VCaP (cell line): ENCODE measurements around the gene PCDHA6.
"Not testable (repeated sequence)": the region's sequence is repeated elsewhere in the genome, so short reads cannot be mapped to it uniquely, and the experiment has no call there.

Source experiments
- H3K27ac ChIP-seq: fragments of 450-650 bp; 2 replicates; pipeline ENCODE4 v1.5.1; 2017
- TF ChIP-seq, protein P1 (sequence below): fragments of 450-650 bp; conservative IDR thresholded peaks from 2 replicates; pipeline ENCODE4 v1.5.1; 2017; ENCODE audit warnings: mild to moderate bottlenecking, moderate library complexity

PCDHA6 gene

DNA sequence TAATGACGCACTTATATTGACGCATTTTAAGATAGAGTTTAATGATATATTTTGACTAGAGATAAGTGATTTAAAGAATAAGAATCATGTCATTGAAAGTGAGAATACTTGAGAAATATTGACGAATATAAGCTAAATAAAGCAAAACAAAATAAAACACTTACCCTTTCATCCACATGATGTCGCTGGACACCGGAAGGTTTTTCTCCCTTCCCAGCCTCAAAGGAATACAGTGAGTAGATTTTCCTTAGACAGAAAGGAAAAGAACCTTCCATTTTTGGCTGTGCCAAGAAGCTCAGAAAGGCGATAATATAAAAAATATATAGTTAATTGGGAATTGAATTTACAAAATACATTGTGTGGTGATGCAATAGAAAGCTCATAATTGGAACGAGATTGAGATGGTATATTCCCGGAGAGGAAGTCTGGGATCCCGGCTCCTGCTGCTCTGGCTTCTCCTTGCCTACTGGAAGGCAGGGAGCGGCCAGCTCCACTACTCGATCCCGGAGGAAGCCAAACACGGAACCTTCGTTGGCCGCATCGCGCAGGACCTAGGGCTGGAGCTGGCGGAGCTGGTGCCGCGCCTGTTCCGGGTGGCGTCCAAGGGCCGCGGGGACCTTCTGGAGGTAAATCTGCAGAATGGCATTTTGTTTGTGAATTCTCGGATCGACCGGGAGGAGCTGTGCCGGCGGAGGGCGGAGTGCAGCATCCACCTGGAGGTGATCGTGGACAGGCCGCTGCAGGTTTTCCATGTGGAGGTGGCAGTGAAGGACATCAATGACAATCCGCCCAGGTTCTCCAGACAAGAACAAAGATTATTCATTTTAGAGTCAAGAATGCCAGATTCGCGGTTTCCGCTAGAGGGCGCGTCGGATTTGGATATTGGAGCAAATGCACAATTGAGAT, 6.1 kb upstream of the PCDHA6 start, which contains the start of gene PCDHA5:
PCDHA5 (plus strand) TSS at position 239 of the 906 bp plus-strand sequence.
- TF ChIP-seq, protein P1, sequence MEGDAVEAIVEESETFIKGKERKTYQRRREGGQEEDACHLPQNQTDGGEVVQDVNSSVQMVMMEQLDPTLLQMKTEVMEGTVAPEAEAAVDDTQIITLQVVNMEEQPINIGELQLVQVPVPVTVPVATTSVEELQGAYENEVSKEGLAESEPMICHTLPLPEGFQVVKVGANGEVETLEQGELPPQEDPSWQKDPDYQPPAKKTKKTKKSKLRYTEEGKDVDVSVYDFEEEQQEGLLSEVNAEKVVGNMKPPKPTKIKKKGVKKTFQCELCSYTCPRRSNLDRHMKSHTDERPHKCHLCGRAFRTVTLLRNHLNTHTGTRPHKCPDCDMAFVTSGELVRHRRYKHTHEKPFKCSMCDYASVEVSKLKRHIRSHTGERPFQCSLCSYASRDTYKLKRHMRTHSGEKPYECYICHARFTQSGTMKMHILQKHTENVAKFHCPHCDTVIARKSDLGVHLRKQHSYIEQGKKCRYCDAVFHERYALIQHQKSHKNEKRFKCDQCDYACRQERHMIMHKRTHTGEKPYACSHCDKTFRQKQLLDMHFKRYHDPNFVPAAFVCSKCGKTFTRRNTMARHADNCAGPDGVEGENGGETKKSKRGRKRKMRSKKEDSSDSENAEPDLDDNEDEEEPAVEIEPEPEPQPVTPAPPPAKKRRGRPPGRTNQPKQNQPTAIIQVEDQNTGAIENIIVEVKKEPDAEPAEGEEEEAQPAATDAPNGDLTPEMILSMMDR: peak; percentile 72
- no peak within 1 kb of the TSS for H3K27ac ChIP-seq

DNA sequence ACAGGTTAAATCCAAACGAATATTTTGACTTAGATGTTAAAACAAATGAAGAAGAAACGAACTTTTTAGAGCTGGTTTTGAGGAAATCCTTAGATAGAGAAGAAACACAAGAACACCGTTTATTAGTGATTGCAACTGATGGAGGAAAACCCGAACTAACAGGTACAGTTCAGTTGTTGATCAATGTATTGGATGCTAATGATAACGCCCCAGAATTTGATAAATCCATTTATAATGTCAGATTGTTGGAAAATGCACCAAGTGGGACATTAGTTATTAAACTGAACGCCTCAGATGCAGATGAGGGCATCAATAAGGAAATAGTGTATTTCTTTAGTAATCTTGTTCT, 5.5 kb upstream of the PCDHA6 start:
- H3K27ac ChIP-seq: no peak overlapping the region
- TF ChIP-seq, protein P1: peak; percentile 24; the same call in 1 of the 2 replicates

DNA sequence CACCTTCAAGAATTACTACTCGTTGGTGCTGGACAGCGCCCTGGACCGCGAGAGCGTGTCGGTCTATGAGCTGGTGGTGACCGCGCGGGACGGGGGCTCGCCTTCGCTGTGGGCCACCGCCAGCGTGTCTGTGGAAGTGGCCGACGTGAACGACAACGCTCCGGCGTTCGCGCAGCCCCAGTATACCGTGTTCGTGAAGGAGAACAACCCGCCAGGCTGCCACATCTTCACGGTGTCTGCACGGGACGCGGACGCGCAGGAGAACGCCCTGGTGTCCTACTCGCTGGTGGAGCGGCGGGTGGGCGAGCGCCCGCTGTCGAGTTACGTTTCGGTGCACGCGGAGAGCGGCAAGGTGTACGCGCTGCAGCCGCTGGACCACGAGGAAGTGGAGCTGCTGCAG, 4.8 kb upstream of the PCDHA6 start:
- H3K27ac ChIP-seq: not testable (repeated sequence)

DNA sequence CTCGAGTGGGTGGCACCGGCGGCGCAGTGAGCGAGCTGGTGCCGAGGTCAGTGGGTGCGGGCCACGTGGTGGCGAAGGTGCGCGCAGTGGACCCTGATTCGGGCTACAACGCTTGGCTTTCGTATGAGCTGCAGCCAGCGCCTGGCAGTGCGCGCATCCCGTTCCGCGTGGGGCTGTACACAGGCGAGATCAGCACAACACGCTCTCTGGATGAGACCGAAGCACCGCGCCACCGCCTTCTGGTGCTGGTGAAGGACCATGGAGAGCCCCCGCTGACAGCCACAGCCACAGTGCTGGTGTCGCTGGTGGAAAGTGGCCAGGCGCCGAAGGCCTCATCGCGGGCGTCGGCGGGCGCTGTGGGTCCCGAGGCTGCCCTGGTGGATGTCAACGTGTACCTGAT, 4.3 kb upstream of the PCDHA6 start:
- TF ChIP-seq, protein P1: no peak

DNA sequence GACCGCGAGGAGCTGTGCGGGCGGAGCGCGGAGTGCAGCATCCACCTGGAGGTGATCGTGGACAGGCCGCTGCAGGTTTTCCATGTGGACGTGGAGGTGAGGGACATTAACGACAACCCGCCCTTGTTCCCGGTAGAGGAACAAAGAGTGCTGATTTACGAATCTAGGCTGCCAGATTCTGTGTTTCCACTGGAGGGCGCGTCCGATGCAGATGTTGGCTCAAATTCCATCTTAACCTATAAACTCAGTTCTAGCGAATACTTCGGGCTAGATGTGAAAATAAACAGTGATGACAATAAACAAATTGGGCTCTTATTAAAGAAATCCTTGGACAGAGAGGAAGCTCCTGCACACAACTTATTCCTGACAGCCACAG, 590 bp downstream of the PCDHA6 start:
- TF ChIP-seq, protein P1: no peak
- H3K27ac ChIP-seq: no peak overlapping the region

More for the DNA sequence above, 4.3 kb upstream of the PCDHA6 start:
- H3K27ac ChIP-seq: no peak overlapping the region

DNA sequence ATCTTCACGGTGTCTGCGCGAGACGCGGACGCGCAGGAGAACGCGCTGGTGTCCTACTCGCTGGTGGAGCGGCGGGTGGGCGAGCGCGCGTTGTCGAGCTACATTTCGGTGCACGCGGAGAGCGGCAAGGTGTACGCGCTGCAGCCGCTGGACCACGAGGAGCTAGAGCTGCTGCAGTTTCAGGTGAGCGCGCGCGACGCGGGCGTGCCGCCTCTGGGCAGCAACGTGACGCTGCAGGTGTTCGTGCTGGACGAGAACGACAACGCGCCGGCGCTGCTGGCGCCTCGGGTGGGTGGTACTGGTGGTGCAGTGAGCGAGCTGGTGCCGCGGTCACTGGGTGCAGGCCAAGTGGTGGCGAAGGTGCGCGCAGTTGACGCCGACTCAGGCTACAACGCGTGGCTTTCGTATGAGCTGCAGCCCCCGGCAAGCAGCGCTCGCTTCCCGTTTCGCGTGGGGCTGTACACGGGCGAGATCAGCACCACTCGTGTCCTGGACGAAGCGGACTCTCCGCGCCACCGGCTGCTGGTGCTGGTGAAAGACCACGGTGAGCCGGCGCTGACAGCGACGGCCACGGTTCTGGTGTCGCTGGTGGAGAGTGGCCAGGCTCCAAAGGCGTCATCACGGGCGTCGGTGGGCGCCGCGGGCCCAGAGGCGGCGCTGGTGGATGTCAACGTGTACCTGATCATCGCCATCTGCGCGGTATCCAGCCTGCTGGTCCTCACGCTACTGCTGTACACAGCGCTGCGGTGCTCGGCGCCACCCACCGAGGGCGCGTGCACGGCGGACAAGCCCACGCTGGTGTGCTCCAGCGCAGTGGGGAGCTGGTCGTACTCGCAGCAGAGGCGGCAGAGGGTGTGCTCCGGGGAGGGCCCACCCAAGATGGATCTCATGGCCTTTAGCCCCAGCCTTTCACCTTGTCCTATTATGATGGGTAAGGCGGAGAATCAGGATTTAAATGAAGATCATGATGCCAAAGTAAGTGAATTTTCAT, 2.0 kb downstream of the PCDHA6 start:
- H3K27ac ChIP-seq: not testable (repeated sequence)

DNA sequence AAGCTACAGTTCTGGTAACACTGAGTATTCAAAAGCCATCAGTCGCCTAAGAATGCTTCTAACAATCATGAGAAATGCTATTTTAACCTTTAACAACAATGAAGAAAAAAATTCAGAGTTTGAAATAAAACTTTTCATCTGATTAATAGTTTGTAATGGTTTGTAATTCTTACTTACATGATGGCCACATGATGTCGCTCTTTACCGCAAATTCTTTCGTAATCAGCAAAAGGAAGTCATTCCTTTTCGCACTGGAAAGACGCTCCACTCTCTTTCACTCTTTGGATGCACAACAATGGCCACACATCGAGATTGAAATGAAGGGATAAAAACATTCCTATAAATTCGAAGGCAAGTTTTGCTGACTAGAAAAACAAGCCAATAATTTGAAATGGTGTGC, 6.2 kb downstream of the PCDHA6 start, which contains the start of gene PCDHA7:
PCDHA7 (plus strand) TSS at position 277 of the 400 bp plus-strand sequence; CDS start at position 392, 115 bp downstream.
- no peak within 1 kb of the TSS for H3K27ac ChIP-seq
- TF ChIP-seq, protein P1: 0 out of 2 replicates have a peak, but pooled peaks have one; percentile 24

DNA sequence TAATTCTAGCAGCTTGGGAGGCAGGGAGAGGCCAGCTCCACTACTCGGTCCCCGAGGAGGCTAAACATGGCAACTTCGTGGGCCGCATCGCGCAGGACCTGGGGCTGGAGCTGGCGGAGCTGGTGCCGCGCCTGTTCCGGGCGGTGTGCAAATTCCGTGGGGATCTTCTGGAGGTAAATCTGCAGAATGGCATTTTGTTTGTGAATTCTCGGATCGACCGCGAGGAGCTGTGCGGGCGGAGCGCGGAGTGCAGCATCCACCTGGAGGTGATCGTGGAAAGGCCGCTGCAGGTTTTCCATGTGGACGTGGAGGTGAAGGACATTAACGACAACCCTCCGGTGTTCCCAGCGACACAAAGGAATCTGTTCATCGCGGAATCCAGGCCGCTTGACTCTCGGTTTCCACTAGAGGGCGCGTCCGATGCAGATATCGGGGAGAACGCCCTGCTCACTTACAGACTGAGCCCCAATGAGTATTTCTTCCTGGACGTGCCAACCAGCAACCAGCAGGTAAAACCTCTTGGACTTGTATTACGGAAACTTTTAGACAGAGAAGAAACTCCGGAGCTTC, 6.8 kb downstream of the PCDHA6 start:
- not testable (repeated sequence) for H3K27ac ChIP-seq
